HUES48 (cell line): ENCODE results near the gene PSG1.
"Not testable (repeated sequence)": the region's sequence is repeated elsewhere in the genome, so short reads cannot be mapped to it uniquely, and the experiment has no call there.

Experiments used
- H3K27ac ChIP-seq: one replicate; pipeline ENCODE4 v1.7.0; 2013; ENCODE audit warnings: low read depth, low read length, inconsistent platforms
- H3K27me3 ChIP-seq: 2 replicates; pipeline ENCODE4 v1.6.1; 2013; ENCODE audit warnings: mild to moderate bottlenecking, low read length; ENCODE audit not compliant: control insufficient read depth, insufficient read depth
- H3K36me3 ChIP-seq: 2 replicates; pipeline ENCODE4 v1.6.1; 2013; ENCODE audit warnings: low read length; ENCODE audit not compliant: control insufficient read depth, insufficient read depth
- H3K4me1 ChIP-seq: 2 replicates; pipeline ENCODE4 v1.6.1; 2013; ENCODE audit warnings: mild to moderate bottlenecking, low read length; ENCODE audit not compliant: control insufficient read depth, insufficient read depth
- H3K4me3 ChIP-seq: 2 replicates; pipeline ENCODE4 v1.5.1; 2013; ENCODE audit warnings: mild to moderate bottlenecking, low read depth, low read length
- H3K9ac ChIP-seq: 2 replicates; pipeline ENCODE4 v1.6.1; 2013; ENCODE audit warnings: mild to moderate bottlenecking, low read depth, low read length, moderate library complexity
- H3K9me3 ChIP-seq: 2 replicates; pipeline ENCODE4 v1.6.1; 2013; ENCODE audit warnings: low read length; ENCODE audit not compliant: control insufficient read depth, insufficient read depth

Gene PSG1

DNA sequence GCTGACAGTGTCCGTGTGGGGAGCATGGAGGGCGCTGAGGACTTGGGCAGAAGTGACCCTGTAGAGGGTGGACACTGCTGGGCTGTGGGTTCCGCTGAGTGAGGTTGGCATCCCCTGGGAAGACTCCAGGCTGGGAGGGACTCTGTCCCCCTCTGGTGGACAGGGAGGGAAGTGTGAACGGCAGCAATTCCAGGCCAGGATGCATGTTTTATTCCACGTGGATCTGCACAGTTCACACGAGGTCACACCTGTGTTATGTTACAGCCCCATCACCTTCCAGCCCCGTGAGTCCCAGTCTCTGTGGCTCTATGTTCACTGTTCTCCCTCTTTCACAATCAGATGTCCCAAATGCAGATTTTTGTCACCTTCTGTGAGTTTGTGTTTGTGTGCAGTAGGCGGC, 1.8 kb upstream of the PSG1 start:
- H3K9me3 ChIP-seq, result peaks cover 28% of the 10 kb centered on the region
- H3K4me1 ChIP-seq, H3K4me3 ChIP-seq, H3K27me3 ChIP-seq, H3K36me3 ChIP-seq, H3K27ac ChIP-seq, H3K9ac ChIP-seq: not testable (repeated sequence)

DNA sequence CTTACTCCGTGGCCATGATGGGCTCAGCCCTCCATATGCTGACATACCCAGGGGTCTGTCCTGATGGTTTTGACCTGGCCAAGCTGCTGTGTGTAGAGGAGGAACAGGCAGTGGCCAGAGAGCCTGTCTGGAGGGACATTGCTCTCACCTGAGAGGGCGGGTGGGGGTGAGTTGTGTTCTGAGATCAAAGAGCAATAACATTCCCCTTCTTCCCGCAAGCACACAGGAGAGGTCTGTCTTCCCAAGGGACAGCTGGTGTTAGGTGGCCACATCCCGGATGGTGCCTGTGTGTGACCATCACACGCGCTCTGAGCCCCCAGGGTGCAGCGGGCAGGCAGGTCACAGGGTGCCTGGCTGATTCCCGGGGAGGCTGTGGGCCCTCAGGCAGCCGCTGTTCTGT, 1.1 kb upstream of the PSG1 start:
- H3K36me3 ChIP-seq, H3K27me3 ChIP-seq, H3K27ac ChIP-seq, H3K4me1 ChIP-seq, H3K4me3 ChIP-seq, H3K9ac ChIP-seq: not testable (repeated sequence)
- peaks cover 32% of the 10 kb centered on the region for H3K9me3 ChIP-seq

DNA sequence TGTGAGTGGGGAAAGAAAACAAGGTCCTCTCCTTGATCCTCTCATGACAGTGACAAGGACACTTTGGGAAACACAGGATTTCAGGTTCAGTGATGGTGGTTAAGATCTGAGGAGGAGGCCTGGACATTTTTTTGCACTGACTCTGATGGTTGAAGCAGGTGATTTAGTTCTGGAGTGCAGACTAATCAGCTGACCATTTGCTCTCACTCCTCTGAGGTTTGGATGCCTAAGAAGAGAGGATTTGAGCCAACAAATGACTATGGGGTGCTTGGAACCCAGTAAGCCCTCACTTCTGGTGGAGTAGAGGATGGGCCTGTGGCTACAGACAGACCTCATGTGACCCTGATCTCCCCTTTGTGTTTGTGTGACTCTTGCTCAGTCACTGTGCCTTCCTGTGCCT, 2.9 kb downstream of the PSG1 start:
- not testable (repeated sequence) for H3K27me3 ChIP-seq, H3K27ac ChIP-seq, H3K4me3 ChIP-seq, H3K36me3 ChIP-seq, H3K4me1 ChIP-seq, H3K9ac ChIP-seq
- H3K9me3 ChIP-seq, result peaks cover 40% of the 10 kb centered on the region

DNA sequence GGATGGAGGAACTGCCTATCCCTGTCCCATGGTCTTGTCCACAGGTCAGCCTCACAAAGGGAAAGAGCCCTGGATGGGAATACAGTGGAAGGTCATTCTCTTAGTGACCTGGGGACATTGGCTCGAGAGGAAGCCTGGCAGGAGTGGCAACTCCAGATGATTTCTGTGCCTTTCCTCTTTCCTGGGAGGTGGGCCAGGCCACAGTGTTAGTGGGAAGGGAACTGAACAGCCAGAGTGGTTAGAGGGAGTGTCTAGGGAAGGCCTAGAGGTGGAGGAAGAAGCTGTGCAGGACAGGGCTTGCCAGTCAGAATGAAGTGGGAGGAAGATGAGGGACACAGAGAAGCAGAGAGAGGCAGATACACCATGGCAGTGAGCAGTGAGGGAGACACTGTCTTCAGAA, 3.6 kb downstream of the PSG1 start:
- H3K9ac ChIP-seq, H3K27ac ChIP-seq, H3K4me3 ChIP-seq, H3K27me3 ChIP-seq, H3K36me3 ChIP-seq, H3K4me1 ChIP-seq: not testable (repeated sequence)
- H3K9me3 ChIP-seq, result peaks cover 47% of the 10 kb centered on the region

DNA sequence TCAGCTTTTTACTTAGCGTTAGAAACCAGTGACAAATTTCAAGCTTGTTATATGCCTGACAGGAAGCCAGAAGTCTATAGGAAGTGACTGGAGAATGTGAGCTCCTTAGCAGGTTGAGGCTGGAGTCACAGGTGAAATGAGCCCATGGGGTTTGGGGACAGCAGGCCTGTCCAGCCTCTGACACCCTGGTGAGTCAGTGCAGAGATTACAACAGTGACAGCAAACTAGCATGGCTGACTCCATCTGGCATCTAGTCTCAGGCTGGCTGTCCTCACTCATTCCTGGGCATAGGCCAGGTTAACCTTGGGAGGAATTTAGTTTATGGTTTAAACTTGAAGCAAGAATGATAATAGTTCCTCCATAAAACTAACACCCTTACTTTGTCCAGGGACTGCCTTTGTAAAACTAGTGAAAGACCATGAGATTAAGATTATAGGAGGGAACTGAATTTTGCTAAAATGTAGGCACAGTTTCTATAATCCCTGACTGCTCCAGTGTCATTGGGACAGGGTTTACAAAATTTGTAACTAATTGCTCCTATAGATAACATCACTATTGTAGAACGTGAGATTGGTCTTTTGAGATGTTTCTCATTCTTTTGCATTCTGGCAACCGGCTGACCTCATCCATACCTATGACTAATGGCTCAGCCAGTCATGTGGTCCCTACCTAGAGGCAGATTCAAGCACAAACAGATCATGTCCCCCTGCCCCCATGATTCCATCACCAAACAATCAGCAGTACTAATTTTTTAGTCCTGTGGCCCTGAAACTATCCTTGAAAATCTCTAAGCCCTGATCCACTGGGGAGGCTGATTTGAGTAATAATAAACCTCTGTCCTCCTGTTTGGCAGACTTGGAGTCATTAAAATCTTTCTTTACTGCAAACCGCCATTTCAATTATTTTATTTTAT, 4.4 kb downstream of the PSG1 start:
- not testable (repeated sequence) for H3K4me1 ChIP-seq, H3K27ac ChIP-seq, H3K4me3 ChIP-seq, H3K27me3 ChIP-seq, H3K36me3 ChIP-seq, H3K9ac ChIP-seq
- H3K9me3 ChIP-seq, result peaks cover 41% of the 10 kb centered on the region

GRCh38 chr19:42874136-42874535, 5.4 kb downstream of the PSG1 start:
- H3K4me1 ChIP-seq, H3K4me3 ChIP-seq, H3K27me3 ChIP-seq, H3K9ac ChIP-seq, H3K36me3 ChIP-seq, H3K27ac ChIP-seq: not testable (repeated sequence)
- peaks cover 37% of the 10 kb centered on the region for H3K9me3 ChIP-seq

DNA sequence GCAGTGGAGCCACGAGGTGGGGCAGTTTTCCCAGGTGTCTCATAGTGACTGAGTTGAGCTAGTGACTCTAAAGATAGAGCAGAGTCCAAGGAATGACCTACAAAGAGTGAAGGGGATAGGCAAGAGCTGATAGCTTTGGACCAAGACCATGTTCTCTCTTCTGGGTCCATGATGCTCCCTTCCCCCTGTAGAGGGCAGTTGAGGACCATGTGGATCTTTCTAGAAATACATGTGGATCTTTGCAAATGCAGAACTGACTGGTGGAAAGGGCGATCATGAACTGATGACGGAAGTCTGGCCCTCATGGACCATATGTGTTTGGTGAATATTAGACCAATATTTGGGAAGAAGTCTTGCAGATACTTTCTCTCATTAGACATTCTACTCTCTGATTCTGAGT, 6.9 kb downstream of the PSG1 start:
- H3K9me3 ChIP-seq, result peaks cover 37% of the 10 kb centered on the region
- H3K27ac ChIP-seq, result no peak overlapping the region
- H3K4me3 ChIP-seq, result no peak overlapping the region
- no peak overlapping the region for H3K9ac ChIP-seq
- H3K36me3 ChIP-seq, result no peaks in the 10 kb centered on the region
- no peaks in the 10 kb centered on the region for H3K4me1 ChIP-seq
- H3K27me3 ChIP-seq, result no peaks in the 10 kb centered on the region

DNA sequence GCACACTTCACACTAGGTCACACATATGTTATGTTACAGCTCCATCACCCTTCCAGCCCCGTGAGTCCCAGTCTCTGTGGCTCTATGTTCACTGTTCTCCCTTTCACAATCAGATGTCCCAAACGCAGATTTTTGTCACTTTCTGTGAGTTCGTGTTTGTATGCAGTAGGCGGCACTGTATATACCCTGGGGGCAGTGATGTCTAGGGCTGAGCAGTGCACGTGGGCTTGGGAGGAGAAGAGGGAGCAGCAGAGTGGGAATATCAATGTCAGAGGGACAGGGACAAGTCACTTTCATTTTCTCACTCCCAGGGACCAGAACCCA, 22.0 kb downstream of the PSG1 start:
- no peaks in the 10 kb centered on the region for H3K36me3 ChIP-seq
- no peak overlapping the region for H3K4me3 ChIP-seq
- H3K9me3 ChIP-seq, result peaks cover 22% of the 10 kb centered on the region
- H3K27me3 ChIP-seq, result no peaks in the 10 kb centered on the region
- no peak overlapping the region for H3K27ac ChIP-seq
- H3K9ac ChIP-seq, result no peak overlapping the region
- no peaks in the 10 kb centered on the region for H3K4me1 ChIP-seq

DNA sequence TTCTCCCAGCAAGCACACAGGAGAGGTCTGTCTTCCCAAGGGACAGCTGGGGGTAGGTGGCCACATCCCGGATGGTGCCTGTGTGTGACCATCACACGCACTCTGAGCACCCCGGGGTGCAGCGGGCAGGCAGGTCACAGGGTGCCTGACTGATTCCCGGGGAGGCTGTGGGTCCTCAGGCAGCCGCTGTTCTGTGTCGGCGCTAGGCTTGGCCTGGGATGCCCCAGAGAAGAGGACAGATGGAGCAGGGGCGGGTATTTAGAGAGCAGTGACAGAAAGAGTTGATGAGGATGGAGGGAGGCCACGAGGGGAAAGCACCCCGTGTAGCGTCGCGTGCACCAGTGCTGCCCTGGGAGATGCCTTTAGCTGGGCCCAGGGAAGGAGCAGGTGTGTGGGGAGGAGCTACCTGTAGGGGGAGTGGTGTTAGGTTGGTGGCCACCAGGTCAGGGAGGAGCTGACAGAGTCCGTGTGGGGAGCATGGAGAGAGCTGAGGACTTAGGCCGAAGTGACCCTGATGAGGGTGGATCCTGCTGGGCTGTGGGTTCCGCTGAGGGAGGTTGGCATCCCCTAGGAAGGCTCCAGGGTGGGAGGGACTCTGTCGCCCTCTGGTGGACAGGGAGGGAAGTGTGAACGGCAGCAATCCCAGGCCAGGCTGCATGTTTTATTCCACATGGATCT, 22.5 kb downstream of the PSG1 start:
- not testable (repeated sequence) for H3K36me3 ChIP-seq, H3K27me3 ChIP-seq, H3K27ac ChIP-seq, H3K4me1 ChIP-seq, H3K9ac ChIP-seq, H3K4me3 ChIP-seq
- H3K9me3 ChIP-seq, result peaks cover 25% of the 10 kb centered on the region

- H3K4me1 ChIP-seq, H3K4me3 ChIP-seq, H3K36me3 ChIP-seq, H3K27me3 ChIP-seq, H3K27ac ChIP-seq, H3K9ac ChIP-seq: not testable (repeated sequence)
- H3K9me3 ChIP-seq, result peaks cover 37% of the 10 kb centered on the region
These were observed 24.8 kb downstream of the PSG1 start for GRCh38 chr19:42854745-42855144.

- H3K27ac ChIP-seq, H3K9ac ChIP-seq, H3K27me3 ChIP-seq, H3K36me3 ChIP-seq, H3K4me1 ChIP-seq, H3K4me3 ChIP-seq: not testable (repeated sequence)
- H3K9me3 ChIP-seq, result peaks cover 37% of the 10 kb centered on the region
These were observed 26.3 kb downstream of the PSG1 start for GRCh38 chr19:42853231-42853630.
